ENCODE results near the gene NR3C2. TPM values are rescaled to one million over a fixed set of nuclear protein-coding genes. Genes with fewer than 3 reads are reported as not detected.

NR3C2 gene
- polyA plus RNA-seq, 1 of the 3 experiments (the other 2 are of a cell fraction), result 0.02 TPM

DNA sequence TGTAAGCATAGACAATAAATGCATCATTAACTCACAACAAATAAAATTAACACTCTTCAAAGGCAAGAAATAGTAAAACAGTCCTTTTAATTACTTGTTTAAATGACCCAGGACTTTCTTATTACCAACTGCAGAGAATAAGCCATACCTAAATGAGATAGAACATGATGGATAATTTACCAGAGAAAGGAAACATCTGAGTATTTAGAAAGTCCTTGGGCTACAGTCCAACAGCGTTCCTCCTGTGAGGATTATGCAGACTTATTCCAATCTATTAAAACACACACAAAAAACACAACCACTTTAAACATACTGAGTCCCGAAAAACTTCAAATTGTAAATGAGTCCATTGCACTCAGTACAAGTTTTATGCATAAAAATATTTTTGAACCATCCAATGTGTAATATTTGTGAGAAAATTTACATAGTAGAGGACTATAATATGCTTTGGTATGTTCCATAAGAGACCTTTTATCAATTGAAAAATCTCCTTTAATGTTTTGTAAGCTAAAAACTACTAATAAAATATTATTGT, 129.2 kb downstream of the NR3C2 start:
- Histone ChIP-seq H3F3A (replicated peaks; ENCODE audit: insufficient read depth) (no peaks in the 10 kb centered on the region), H3K9me3 (no peaks in the 10 kb centered on the region), H3K79me2 (ENCODE audit: insufficient read depth) (no peaks in the 10 kb centered on the region), H4K20me1 (ENCODE audit: insufficient read depth) (no peaks in the 10 kb centered on the region), H3K27ac (ENCODE audit: low read depth in 2 of 2, low read length in 1 of 2) (no peak overlapping the region), H3K4me3 (ENCODE audit: low read depth in 2 of 2, low read length in 1 of 2) (no peak overlapping the region; a peak in 1 of 4 replicates), H3K9me2 (no peaks in the 10 kb centered on the region), H3K4me1 (ENCODE audit: control insufficient read depth in 1 of 2, insufficient read depth in 2 of 2, low read depth in 1 of 2, low read length in 1 of 2) (no peaks in the 10 kb centered on the region), H3K9ac (no peak overlapping the region), H3K27me3 (ENCODE audit: insufficient read depth) (no peaks in the 10 kb centered on the region), H3K4me2 (no peak overlapping the region), H3K36me3 (replicated peaks in 1 of 2; ENCODE audit: control insufficient read depth in 1 of 2, insufficient read depth in 2 of 2, low read length in 1 of 2) (no peaks in the 10 kb centered on the region), H2AFZ (ENCODE audit: low read depth) (no peak overlapping the region)
- TF ChIP-seq NRF1 (IDR thresholded peaks at IDR 0.05; ENCODE audit: low read depth, low read length), result no peak
- no peak for TF ChIP-seq EP300 (IDR thresholded peaks at IDR 0.05; ENCODE audit: borderline replicate concordance in 1 of 2, low read depth in 1 of 2, low read length in 1 of 2)
- no peak for TF ChIP-seq TCF12 (IDR thresholded peaks at IDR 0.05)
- no peak for TF ChIP-seq MXI1 (IDR thresholded peaks at IDR 0.05; ENCODE audit: low read depth, low read length)
- no peak for TF ChIP-seq ELF1 (IDR thresholded peaks at IDR 0.05)
- TF ChIP-seq JUND (IDR thresholded peaks at IDR 0.05), result no peak
- TF ChIP-seq TAF1 (IDR thresholded peaks at IDR 0.05; ENCODE audit: borderline replicate concordance, low read depth, low read length), result no peak
- TF ChIP-seq GATA2 (CRISPR knock-in tag; IDR thresholded peaks at IDR 0.05), result no peak
- TF ChIP-seq EZH2phosphoT487 (IDR thresholded peaks at IDR 0.05; ENCODE audit: borderline replicate concordance, low read depth), result no peak
- TF ChIP-seq, protein P1, sequence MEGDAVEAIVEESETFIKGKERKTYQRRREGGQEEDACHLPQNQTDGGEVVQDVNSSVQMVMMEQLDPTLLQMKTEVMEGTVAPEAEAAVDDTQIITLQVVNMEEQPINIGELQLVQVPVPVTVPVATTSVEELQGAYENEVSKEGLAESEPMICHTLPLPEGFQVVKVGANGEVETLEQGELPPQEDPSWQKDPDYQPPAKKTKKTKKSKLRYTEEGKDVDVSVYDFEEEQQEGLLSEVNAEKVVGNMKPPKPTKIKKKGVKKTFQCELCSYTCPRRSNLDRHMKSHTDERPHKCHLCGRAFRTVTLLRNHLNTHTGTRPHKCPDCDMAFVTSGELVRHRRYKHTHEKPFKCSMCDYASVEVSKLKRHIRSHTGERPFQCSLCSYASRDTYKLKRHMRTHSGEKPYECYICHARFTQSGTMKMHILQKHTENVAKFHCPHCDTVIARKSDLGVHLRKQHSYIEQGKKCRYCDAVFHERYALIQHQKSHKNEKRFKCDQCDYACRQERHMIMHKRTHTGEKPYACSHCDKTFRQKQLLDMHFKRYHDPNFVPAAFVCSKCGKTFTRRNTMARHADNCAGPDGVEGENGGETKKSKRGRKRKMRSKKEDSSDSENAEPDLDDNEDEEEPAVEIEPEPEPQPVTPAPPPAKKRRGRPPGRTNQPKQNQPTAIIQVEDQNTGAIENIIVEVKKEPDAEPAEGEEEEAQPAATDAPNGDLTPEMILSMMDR (IDR thresholded peaks at IDR 0.05), result no peak
- TF ChIP-seq, protein P2, sequence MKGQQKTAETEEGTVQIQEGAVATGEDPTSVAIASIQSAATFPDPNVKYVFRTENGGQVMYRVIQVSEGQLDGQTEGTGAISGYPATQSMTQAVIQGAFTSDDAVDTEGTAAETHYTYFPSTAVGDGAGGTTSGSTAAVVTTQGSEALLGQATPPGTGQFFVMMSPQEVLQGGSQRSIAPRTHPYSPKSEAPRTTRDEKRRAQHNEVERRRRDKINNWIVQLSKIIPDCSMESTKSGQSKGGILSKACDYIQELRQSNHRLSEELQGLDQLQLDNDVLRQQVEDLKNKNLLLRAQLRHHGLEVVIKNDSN (IDR thresholded peaks at IDR 0.05; ENCODE audit: borderline replicate concordance, low read depth), result no peak
- DNase-seq, result no peak
- 35% methylated on average over 2 of the region's 2 CpGs for WGBS (ENCODE audit: low lambda C conversion rate)
- ChIA-PET CTCF (no interaction called here), POLR2A (no interaction called here)

DNA sequence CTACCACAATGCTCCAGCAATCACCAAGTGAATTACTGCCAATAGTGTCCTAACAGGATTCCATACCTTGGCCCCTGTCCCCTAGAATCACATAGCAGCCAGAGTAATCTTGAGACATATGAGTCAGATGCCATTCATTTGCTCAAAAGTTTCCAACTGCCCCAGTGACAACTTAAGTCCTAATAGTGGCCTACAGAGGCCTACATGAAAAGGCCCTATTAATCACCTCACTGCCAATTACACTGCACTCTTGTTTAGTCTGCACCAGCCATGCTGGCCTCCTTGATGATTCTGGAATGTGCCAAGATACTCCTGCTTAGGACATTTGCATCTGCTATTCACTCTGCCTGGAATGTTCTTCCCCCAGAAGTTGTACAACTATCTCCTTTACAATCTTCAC, 130.7 kb downstream of the NR3C2 start:
- POLR2A ChIA-PET, result no interaction called here
- H3K4me3 ChIP-seq (ENCODE audit: low read depth in 2 of 2, low read length in 1 of 2), result no peak overlapping the region
- TF ChIP-seq, protein P2 (IDR thresholded peaks at IDR 0.05; ENCODE audit: borderline replicate concordance, low read depth), result no peak
- TF ChIP-seq GATA2 (CRISPR knock-in tag; IDR thresholded peaks at IDR 0.05), result no peak
- TF ChIP-seq TAF1 (IDR thresholded peaks at IDR 0.05; ENCODE audit: borderline replicate concordance, low read depth, low read length), result no peak
- no peak for TF ChIP-seq GABPA (IDR thresholded peaks at IDR 0.05; ENCODE audit: low read depth)
- no peak for TF ChIP-seq POLR2AphosphoS5 (IDR thresholded peaks at IDR 0.05; ENCODE audit: low read depth, low read length)
- TF ChIP-seq, protein P3, sequence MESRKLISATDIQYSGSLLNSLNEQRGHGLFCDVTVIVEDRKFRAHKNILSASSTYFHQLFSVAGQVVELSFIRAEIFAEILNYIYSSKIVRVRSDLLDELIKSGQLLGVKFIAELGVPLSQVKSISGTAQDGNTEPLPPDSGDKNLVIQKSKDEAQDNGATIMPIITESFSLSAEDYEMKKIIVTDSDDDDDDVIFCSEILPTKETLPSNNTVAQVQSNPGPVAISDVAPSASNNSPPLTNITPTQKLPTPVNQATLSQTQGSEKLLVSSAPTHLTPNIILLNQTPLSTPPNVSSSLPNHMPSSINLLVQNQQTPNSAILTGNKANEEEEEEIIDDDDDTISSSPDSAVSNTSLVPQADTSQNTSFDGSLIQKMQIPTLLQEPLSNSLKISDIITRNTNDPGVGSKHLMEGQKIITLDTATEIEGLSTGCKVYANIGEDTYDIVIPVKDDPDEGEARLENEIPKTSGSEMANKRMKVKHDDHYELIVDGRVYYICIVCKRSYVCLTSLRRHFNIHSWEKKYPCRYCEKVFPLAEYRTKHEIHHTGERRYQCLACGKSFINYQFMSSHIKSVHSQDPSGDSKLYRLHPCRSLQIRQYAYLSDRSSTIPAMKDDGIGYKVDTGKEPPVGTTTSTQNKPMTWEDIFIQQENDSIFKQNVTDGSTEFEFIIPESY (IDR thresholded peaks at IDR 0.05; ENCODE audit: borderline replicate concordance, low read depth), result no peak
- TF ChIP-seq SMC3 (IDR thresholded peaks at IDR 0.05; ENCODE audit: low read depth, low read length), result no peak
- TF ChIP-seq FOXJ3 (CRISPR knock-in tag; IDR thresholded peaks at IDR 0.05), result no peak
- TF ChIP-seq, protein P4, sequence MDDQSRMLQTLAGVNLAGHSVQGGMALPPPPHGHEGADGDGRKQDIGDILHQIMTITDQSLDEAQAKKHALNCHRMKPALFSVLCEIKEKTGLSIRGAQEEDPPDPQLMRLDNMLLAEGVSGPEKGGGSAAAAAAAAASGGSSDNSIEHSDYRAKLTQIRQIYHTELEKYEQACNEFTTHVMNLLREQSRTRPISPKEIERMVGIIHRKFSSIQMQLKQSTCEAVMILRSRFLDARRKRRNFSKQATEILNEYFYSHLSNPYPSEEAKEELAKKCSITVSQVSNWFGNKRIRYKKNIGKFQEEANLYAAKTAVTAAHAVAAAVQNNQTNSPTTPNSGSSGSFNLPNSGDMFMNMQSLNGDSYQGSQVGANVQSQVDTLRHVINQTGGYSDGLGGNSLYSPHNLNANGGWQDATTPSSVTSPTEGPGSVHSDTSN (IDR thresholded peaks at IDR 0.05), result no peak
- no peak for TF ChIP-seq MXI1 (IDR thresholded peaks at IDR 0.05; ENCODE audit: low read depth, low read length)
- TF ChIP-seq SIN3A (IDR thresholded peaks at IDR 0.05; ENCODE audit: borderline replicate concordance, low read depth, low read length), result no peak
- no peak for TF ChIP-seq ELF1 (IDR thresholded peaks at IDR 0.05)
- no peak for TF ChIP-seq YY1 (IDR thresholded peaks at IDR 0.05; ENCODE audit: low read depth)
- TF ChIP-seq JUND (IDR thresholded peaks at IDR 0.05), result no peak
- TF ChIP-seq RFX5 (IDR thresholded peaks at IDR 0.05; ENCODE audit: low read length), result no peak
- no peak for TF ChIP-seq MEF2A (IDR thresholded peaks at IDR 0.05; ENCODE audit: borderline replicate concordance, low read depth)
- no peak for TF ChIP-seq EZH2phosphoT487 (IDR thresholded peaks at IDR 0.05; ENCODE audit: borderline replicate concordance, low read depth)
- no peak for TF ChIP-seq CHD2 (IDR thresholded peaks at IDR 0.05; ENCODE audit: low read length, partially characterized antibody)
- no peak for TF ChIP-seq EP300 (IDR thresholded peaks at IDR 0.05; ENCODE audit: borderline replicate concordance in 1 of 2, low read depth in 1 of 2, low read length in 1 of 2)
- H3K27ac ChIP-seq (ENCODE audit: low read depth in 2 of 2, low read length in 1 of 2), result no peak overlapping the region
- no peak overlapping the region for H3K9ac ChIP-seq
- no peaks in the 10 kb centered on the region for H3K36me3 ChIP-seq (replicated peaks in 1 of 2; ENCODE audit: control insufficient read depth in 1 of 2, insufficient read depth in 2 of 2, low read length in 1 of 2)
- H3K4me1 ChIP-seq (ENCODE audit: control insufficient read depth in 1 of 2, insufficient read depth in 2 of 2, low read depth in 1 of 2, low read length in 1 of 2), result no peaks in the 10 kb centered on the region
- no peaks in the 10 kb centered on the region for H3K9me2 ChIP-seq
- CTCF ChIA-PET, result no interaction called here
- DNase-seq, result no peak
- no peaks in the 10 kb centered on the region for H4K20me1 ChIP-seq (ENCODE audit: insufficient read depth)
- H3F3A ChIP-seq (replicated peaks; ENCODE audit: insufficient read depth), result no peaks in the 10 kb centered on the region
- H3K27me3 ChIP-seq (ENCODE audit: insufficient read depth), result no peaks in the 10 kb centered on the region
- H3K9me3 ChIP-seq, result no peaks in the 10 kb centered on the region; the same call in 1 of the 2 replicates
- H2AFZ ChIP-seq (ENCODE audit: low read depth), result no peak overlapping the region
- no peaks in the 10 kb centered on the region for H3K79me2 ChIP-seq (ENCODE audit: insufficient read depth)
- no peak overlapping the region for H3K4me2 ChIP-seq

All from SK-N-SH (cell line).